DOHH2 (cell line): ENCODE results near the gene ADAMTS2.

Experiments used
- EZH2phosphoT487 ChIP-seq: fragments of 200-600 bp; sonication (generic); IDR thresholded peaks from 2 replicates; pipeline ENCODE4 v1.6.1; 2017; ENCODE audit warnings: borderline replicate concordance, mild to moderate bottlenecking, antibody characterized with exemption, low read length, moderate library complexity, mixed read lengths
- TF ChIP-seq, protein P1 (sequence below): fragments of 200-600 bp; sonication (generic); IDR thresholded peaks from one replicate; pipeline ENCODE4 v1.5.1; 2014; ENCODE audit warnings: antibody characterized with exemption, mild to moderate bottlenecking, low read depth, low read length; ENCODE audit not compliant: poor library complexity, severe bottlenecking

DNA sequence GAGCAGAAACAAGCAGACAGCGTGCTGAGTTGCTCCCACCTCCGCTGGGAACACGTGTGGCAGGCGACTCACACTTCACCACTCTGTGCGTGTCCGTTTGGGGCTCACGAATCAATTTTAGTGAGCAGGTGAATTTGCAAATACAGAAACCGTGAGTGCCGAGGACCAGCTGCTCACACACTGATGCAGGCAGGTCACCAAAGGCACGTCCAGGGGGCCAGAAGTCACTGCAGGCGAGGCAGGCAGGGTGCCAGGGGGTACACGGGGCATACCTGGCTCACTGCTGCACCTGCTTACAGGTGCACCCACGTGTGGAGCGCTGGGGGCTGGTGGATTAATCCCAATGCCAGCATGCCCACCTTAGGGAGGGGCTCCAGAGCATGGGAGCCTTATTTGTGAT is 216.3 kb downstream of the ADAMTS2 start:
- no peak for TF ChIP-seq EZH2phosphoT487
- TF ChIP-seq, protein P1, sequence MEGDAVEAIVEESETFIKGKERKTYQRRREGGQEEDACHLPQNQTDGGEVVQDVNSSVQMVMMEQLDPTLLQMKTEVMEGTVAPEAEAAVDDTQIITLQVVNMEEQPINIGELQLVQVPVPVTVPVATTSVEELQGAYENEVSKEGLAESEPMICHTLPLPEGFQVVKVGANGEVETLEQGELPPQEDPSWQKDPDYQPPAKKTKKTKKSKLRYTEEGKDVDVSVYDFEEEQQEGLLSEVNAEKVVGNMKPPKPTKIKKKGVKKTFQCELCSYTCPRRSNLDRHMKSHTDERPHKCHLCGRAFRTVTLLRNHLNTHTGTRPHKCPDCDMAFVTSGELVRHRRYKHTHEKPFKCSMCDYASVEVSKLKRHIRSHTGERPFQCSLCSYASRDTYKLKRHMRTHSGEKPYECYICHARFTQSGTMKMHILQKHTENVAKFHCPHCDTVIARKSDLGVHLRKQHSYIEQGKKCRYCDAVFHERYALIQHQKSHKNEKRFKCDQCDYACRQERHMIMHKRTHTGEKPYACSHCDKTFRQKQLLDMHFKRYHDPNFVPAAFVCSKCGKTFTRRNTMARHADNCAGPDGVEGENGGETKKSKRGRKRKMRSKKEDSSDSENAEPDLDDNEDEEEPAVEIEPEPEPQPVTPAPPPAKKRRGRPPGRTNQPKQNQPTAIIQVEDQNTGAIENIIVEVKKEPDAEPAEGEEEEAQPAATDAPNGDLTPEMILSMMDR = no peak
